Stimulated activated CD4-positive, alpha-beta T cell treated with anti-CD3 and anti-CD28 coated beads, TNF-alpha, amount 100 ng/mL, for 4 hours (primary cell): ENCODE results near the gene LAMC2.

Source experiments
- DNase-seq, 3 experiments: peaks; one replicate each; pipeline ENCODE4 v3.0.0-alpha.2; 2020; ENCODE audit warnings: low read depth in 3 of 3

Gene LAMC2

DNA sequence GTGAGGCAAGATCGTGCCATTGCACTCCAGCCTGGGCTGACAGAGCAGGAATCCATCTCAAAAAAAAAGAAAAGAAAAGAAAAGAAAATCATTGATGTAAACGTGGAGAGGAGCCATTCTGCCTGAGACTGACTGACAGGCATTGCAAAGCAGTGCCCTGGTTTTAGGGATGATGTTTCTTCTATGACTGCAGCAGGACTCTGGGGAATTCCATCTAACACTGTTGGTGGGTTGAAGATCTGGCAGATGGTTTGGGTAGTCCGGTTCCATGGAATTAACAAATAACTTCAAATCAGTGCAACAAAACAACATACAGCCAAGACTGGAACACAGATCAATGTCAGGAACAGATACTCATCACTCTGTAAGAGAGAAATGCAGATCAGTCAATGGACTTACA, 17.8 kb upstream of the LAMC2 start:
- DNase-seq, result no peak

- DNase-seq, result no peak
These were observed 12.2 kb upstream of the LAMC2 start for GRCh38 chr1:183173828-183174227.

DNA sequence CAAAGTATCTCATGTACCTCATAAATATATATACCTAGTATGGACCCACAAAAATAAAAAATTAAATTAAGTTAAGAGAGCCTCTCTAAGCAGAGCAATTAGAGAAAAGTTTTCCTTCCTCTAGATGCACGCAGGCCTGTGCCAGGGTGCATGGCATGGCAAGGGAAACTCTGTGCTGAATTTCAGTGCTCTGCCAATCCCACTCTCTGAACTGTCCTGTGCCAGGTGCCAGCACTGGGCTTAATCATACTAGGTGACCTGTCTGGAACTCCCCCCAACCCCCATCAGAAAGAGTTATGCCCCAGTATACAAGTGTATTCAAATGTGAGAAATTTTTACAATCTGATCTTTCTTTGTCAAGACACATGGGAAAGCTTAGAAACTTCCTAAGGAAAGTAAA, 10.4 kb upstream of the LAMC2 start:
- DNase-seq, result no peak

DNA sequence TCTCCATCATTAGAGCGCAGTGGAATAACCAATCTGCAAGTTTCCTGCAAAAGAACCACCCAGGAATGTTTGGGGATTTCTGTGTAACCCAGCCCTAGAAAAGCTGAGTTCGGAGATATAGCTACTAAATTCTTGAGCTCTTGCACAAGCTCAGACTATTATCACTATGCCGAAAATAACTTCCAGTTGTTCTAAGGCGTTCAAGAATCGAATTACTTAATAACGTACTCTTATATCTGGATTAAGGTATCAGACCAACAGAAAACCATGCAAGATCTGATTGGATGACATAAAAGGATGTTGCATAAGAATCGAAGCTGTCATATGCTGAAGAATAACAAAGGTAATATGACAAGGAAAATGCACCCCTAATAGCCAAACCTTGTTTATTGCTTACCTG, 7.5 kb upstream of the LAMC2 start:
- DNase-seq, result no peak

- no peak for DNase-seq
These were observed 7.0 kb upstream of the LAMC2 start for GRCh38 chr1:183179033-183179432.

DNA sequence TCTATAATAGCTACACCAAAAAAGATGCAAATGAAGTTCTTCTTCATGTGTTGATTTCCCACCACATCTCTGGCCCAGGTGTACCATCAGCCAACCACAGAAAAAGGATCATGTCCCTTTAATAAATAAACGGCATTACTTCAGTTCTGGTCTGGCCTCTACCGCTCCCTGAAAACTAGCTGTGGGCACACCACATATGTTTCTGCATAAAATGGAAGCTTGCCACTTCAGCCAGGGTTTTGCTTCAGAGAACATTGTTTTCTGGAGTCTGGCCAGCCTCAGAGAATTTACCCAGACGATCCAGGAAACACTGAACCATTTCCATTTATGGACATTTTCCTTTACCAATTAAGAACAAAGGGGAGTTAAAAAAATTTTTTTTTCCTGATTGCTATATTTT, 5.8 kb upstream of the LAMC2 start:
- DNase-seq, result no peak

GRCh38 chr1:183180634-183181056, 5.4 kb upstream of the LAMC2 start:
- no peak for DNase-seq

GRCh38 chr1:183186841-183187240, 777 bp downstream of the LAMC2 start:
- DNase-seq, result no peak

GRCh38 chr1:183188240-183188639, 2.2 kb downstream of the LAMC2 start:
- DNase-seq, result no peak

- no peak for DNase-seq
These were observed 5.8 kb downstream of the LAMC2 start for GRCh38 chr1:183191833-183192232.

DNA sequence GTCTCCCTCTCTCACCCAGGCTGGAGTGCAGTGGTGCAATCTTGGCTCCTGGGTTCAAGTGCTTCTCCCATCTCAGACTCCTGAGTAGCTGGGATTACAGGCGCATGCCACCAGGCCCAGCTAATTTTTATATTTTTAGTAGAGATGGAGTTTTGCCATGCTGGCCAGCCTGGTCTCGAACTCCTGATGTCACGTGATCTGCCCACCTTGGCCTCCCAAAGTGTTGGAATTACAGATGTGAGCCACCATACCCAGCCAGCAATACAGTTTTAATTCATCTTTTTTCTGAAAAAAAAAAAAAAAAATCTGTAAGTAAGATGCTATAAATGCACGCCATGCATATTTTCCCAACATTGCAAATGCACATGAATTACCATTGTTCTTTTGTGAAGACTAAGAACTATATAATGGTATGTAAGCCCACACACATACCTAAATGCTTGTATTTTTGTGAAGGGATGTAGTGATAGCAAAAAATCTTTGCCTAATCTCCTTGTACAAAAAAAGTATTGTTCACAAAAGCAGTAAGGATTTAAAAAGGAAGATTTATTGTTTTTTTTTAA, 8.0 kb downstream of the LAMC2 start:
- no peak for DNase-seq

DNA sequence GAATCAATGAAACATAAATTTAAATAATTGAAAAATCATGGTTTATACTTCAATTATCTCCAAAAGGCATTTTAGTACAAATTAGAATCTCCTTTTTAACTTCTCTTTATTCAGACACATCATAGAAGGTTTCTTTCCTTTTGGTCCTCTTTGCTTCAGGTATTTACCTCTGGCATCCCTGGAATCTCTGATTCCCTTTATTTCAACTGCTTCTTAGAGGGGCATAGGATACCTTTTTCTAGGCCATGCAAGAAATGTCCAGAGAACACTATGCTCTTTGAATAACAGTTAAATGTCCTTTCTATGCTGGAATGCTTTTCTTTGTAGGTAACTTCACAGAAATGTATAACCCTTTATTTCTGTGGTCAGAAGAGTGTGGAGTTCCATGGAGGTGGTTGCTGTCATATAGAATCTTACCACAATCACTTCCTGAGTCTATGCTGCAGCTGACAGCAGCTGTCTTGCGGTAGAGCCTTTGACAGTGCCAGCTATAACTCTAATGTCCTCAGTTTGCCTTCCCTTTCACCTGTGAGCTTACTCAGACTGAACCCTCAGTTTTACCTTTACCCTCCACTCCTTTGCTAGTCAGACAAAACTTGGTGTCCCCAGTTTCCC, 8.6 kb downstream of the LAMC2 start:
- DNase-seq, result no peak

DNA sequence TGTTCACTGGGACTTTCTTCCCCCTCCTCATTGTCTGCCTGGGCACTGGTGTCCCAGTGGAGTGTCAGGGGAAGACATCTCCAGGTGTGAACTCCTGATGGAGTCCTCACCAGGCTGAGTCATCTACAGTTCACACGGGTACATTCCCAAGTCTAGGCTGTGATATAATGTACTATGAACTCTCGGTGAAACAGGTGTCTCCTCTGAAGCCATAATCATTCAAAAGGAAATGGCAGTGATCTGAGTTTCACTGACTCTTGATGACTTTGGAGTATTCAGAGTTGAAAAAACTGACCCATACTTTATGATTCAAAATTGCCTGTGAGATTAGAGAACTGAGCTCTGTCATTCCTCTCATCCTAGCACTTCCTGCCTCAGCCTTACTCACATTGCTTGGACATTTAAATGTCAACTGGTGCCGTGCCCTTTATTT, 9.1 kb downstream of the LAMC2 start:
- no peak for DNase-seq

- no peak for DNase-seq
These were observed 11.7 kb downstream of the LAMC2 start for GRCh38 chr1:183197762-183198161.

GRCh38 chr1:183198463-183198862, 12.4 kb downstream of the LAMC2 start:
- no peak for DNase-seq

DNA sequence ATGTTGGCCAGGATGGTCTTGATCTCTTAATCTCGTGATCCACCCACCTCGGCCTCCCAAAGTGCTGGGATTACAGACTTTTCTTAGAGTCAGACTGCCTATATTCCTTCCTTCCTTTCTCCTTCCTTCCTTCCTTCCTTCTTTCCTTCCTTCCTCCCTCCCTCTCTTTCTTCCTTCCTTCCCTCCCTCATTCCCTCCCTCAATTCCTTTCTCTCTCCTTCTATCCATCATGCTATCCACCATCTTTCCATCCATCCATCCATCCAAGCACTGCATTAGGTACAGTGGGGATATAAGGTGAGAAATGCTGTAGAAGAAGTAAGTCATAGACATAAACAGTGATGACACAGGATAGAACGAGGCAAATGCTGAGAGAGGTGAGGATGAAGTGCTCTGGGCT, 13.2 kb downstream of the LAMC2 start:
- no peak for DNase-seq

DNA sequence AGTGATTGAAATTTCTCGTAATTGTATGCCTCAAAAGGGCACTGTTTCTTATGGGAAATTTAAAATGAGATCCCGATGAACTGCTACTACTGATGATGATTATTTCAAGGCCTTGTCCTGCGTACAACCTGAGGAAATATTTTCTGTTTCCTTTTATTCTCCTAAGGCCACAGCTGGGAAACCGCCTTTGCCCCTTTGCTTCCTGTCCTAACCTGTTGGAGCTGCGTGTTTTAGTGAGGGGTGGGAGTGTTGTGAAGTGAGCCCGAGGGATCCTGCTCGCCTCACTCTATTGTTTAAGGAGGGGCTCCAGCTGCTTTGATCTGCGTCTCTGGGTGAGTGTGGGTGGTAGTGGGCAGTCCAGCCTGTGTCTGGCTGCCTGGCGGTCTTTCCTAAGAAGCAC, 14.4 kb downstream of the LAMC2 start:
- no peak for DNase-seq

- DNase-seq, result no peak
These were observed 17.0 kb downstream of the LAMC2 start for GRCh38 chr1:183203094-183203493.

DNA sequence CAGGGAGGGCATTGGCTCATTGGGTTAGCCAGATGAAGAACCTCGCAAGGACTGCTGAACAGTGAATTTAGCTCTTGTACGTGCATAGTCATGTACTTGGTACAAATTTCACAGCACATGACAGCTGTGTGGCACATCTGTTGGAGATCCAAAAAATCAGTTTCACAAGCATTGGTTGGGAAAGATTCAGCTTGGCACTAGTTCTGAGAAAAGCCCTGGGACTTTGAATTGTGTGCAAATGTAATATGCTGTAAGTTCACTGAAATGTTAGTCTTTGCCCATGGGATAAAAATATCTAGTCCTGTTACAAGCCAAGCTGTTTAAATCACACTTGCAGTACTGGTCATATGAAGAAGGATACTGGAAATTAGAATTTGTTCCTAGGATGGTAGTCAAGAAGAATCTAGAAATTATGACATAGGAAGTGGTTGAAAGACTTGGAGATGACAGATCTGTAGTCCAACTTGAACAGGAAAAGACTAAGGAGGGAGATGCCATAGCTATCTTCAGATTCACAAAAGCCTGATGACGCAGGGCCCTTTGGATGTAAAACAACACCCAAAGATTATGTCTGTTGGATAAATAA, 19.2 kb downstream of the LAMC2 start:
- DNase-seq, result no peak

- no peak for DNase-seq
These were observed 20.6 kb downstream of the LAMC2 start for GRCh38 chr1:183206538-183207122.

GRCh38 chr1:183209533-183210158, 23.6 kb downstream of the LAMC2 start:
- DNase-seq, result no peak

GRCh38 chr1:183210681-183211080, 24.6 kb downstream of the LAMC2 start:
- DNase-seq, result no peak

DNA sequence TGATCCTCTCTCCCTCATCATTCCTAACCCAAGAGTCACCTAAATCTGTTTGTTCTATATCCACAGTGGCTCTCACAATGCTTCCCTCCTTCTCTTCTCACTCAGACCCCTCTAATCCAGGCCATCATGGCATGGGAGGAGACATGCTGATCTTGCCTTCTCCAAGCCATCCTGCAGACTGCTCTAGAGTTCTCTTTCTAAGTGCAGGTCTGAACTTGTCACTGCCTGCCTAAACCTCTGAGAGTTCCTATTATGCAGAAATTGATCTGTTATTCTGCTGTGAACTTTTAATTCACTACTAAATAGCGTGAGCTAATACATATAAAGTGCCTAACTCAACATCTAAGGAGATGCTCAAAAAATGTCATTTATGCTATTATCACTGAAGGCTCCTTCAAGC, 26.8 kb downstream of the LAMC2 start:
- no peak for DNase-seq
